ENCODE data around the gene CTBP2. TPM values are rescaled to one million over a fixed set of nuclear protein-coding genes. Genes with fewer than 3 reads are reported as not detected.

The CTBP2 gene
- polyA plus RNA-seq, 1 experiment = 72.9 TPM

GRCh38 chr10:124997306-124997705 lies 163.1 kb downstream of the CTBP2 start:
- DNase-seq (ENCODE audit: low read depth) = no peak
- H3K36me3 ChIP-seq (ENCODE audit: control insufficient read depth, insufficient read depth, low read length) = peaks cover 67% of the 10 kb centered on the region
- no peak overlapping the region for H3K4me3 ChIP-seq (ENCODE audit: low read depth, low read length)
- H3K27me3 ChIP-seq (ENCODE audit: control insufficient read depth, insufficient read depth, low read length) = no peaks in the 10 kb centered on the region
- CTCF ChIA-PET = no interaction called here
- POLR2A ChIA-PET = no interaction called here
- TF ChIP-seq CTCF (IDR thresholded peaks at IDR 0.05; ENCODE audit: insufficient read depth, low read depth, low read length) = no peak

GRCh38 chr10:124996854-124997215 lies 163.5 kb downstream of the CTBP2 start:
- no peak overlapping the region for H3K4me3 ChIP-seq (ENCODE audit: low read depth, low read length)
- peaks cover 67% of the 10 kb centered on the region for H3K36me3 ChIP-seq (ENCODE audit: control insufficient read depth, insufficient read depth, low read length)
- POLR2A ChIA-PET = no interaction called here
- no peak for DNase-seq (ENCODE audit: low read depth)
- H3K27me3 ChIP-seq (ENCODE audit: control insufficient read depth, insufficient read depth, low read length) = no peaks in the 10 kb centered on the region
- no peak for TF ChIP-seq CTCF (IDR thresholded peaks at IDR 0.05; ENCODE audit: insufficient read depth, low read depth, low read length)
- CTCF ChIA-PET = no interaction called here

GRCh38 chr10:124996127-124996853 lies 164.1 kb downstream of the CTBP2 start:
- ChIA-PET CTCF (no interaction called here), POLR2A (no interaction called here)
- no peak for TF ChIP-seq CTCF (IDR thresholded peaks at IDR 0.05; ENCODE audit: insufficient read depth, low read depth, low read length)
- H3K36me3 ChIP-seq (ENCODE audit: control insufficient read depth, insufficient read depth, low read length) = peaks cover 65% of the 10 kb centered on the region
- H3K27me3 ChIP-seq (ENCODE audit: control insufficient read depth, insufficient read depth, low read length) = no peaks in the 10 kb centered on the region
- DNase-seq (ENCODE audit: low read depth) = no peak
- no peak overlapping the region for H3K4me3 ChIP-seq (ENCODE audit: low read depth, low read length)

GRCh38 chr10:124995605-124996004 lies 164.8 kb downstream of the CTBP2 start:
- TF ChIP-seq CTCF (IDR thresholded peaks at IDR 0.05; ENCODE audit: insufficient read depth, low read depth, low read length) = no peak
- no peak for DNase-seq (ENCODE audit: low read depth)
- peaks cover 67% of the 10 kb centered on the region for H3K36me3 ChIP-seq (ENCODE audit: control insufficient read depth, insufficient read depth, low read length)
- no peaks in the 10 kb centered on the region for H3K27me3 ChIP-seq (ENCODE audit: control insufficient read depth, insufficient read depth, low read length)
- H3K4me3 ChIP-seq (ENCODE audit: low read depth, low read length) = no peak overlapping the region
- ChIA-PET CTCF (no interaction called here), POLR2A (no interaction called here)

GRCh38 chr10:124994573-124995473 lies 165.5 kb downstream of the CTBP2 start:
- Histone ChIP-seq H3K36me3 (ENCODE audit: control insufficient read depth, insufficient read depth, low read length) (peaks cover 61% of the 10 kb centered on the region), H3K4me3 (ENCODE audit: low read depth, low read length) (no peak overlapping the region), H3K27me3 (ENCODE audit: control insufficient read depth, insufficient read depth, low read length) (no peaks in the 10 kb centered on the region)
- TF ChIP-seq CTCF (IDR thresholded peaks at IDR 0.05; ENCODE audit: insufficient read depth, low read depth, low read length) = no peak
- no peak for DNase-seq (ENCODE audit: low read depth)
- ChIA-PET POLR2A (no interaction called here), CTCF (no interaction called here)
